HG03175 (cell line): ENCODE data around the gene PPP1R37.
A peak's percentile ranks its signal among the peaks of the same experiment; 100 is the strongest.

Experiments used
- ATAC-seq: cut with Tn5 transposase; IDR thresholded peaks from one replicate; pipeline ENCODE4 v1.9.1; 2021; ENCODE audit warnings: mild to moderate bottlenecking, moderate library complexity; ENCODE audit not compliant: unreplicated experiment

The PPP1R37 gene

GRCh38 chr19:45150751-45151281, 57.8 kb downstream of the PPP1R37 start:
- ATAC-seq, result no peak

GRCh38 chr19:45151320-45151719, 58.3 kb downstream of the PPP1R37 start:
- no peak for ATAC-seq

GRCh38 chr19:45151821-45152503, 59.0 kb downstream of the PPP1R37 start:
- no peak for ATAC-seq

GRCh38 chr19:45152504-45153338, 59.7 kb downstream of the PPP1R37 start:
- peak; percentile 44 for ATAC-seq

GRCh38 chr19:45153339-45154063, 60.5 kb downstream of the PPP1R37 start:
- no peak for ATAC-seq

- ATAC-seq, result no peak
These were observed 61.3 kb downstream of the PPP1R37 start for GRCh38 chr19:45154064-45154827.

- no peak for ATAC-seq
These were observed 63.1 kb downstream of the PPP1R37 start for GRCh38 chr19:45156011-45156630.

GRCh38 chr19:45156751-45157150, 63.8 kb downstream of the PPP1R37 start:
- no peak for ATAC-seq

- no peak for ATAC-seq
These were observed 65.7 kb downstream of the PPP1R37 start for GRCh38 chr19:45158503-45159209.

- ATAC-seq, result no peak
These were observed 66.4 kb downstream of the PPP1R37 start for GRCh38 chr19:45159210-45159970.

- ATAC-seq, result no peak
These were observed 67.0 kb downstream of the PPP1R37 start for GRCh38 chr19:45159971-45160324.

- ATAC-seq, result no peak
These were observed 68.1 kb downstream of the PPP1R37 start, which contains the start of gene NKPD1 for GRCh38 chr19:45160870-45161737. Gene NKPD1 (minus strand): TSS chr19:45160982. CDS start chr19:45160150, 832 bp downstream.

GRCh38 chr19:45161738-45162607, 69.0 kb downstream of the PPP1R37 start:
- no peak for ATAC-seq

GRCh38 chr19:45162608-45163143, 69.7 kb downstream of the PPP1R37 start:
- ATAC-seq, result no peak

- ATAC-seq, result no peak
These were observed 70.2 kb downstream of the PPP1R37 start for GRCh38 chr19:45163156-45163555.

GRCh38 chr19:45163751-45164460, 70.9 kb downstream of the PPP1R37 start:
- ATAC-seq, result no peak
